NCI-H2227 (cell line): ENCODE measurements around the gene APOBEC2.

Source experiments
- DNase-seq: peaks from one replicate; lab custom pipeline; 2025; ENCODE audit not compliant: unreplicated experiment; lab: John Stamatoyannopoulos, UW

Gene APOBEC2

DNA sequence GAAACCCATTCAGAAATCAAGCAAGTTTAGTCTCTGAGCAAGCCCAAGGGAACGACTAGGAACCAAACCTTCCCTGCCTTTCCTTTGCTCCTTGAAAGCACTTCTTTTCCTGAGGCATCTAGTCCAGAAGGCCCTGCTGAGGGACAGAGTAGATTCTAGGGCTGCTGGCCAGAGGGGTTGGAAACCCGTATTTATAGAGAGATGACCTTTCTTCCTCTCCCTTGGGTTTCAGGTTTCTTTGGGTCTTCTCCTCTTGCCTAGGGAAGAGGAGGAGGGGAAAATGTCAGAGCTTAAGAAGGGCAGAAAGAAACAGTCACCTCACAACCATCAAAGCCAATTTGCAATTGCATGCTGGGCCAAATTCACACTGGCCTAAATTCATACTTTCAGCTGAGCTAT lies 5.8 kb downstream of the APOBEC2 start:
- DNase-seq: no peak

DNA sequence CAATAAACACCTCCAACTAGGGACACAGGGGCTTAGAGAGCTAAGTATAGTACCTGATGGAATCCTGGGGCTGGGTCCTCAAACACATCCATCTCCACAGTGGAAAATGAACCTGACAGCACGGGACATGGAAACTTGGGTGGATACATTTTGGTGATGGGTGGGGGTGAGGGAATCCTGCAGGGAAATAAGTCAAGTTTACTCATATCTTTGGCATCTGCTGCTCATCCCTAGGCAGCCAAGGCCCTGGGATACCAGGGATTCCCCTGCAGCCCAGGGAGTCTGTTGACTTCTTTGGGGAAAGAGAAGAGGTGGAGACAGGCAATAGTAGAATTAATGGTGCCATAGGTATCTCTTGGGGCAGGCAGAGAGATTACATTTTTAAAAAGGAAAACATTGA lies 6.6 kb downstream of the APOBEC2 start:
- DNase-seq: no peak

DNA sequence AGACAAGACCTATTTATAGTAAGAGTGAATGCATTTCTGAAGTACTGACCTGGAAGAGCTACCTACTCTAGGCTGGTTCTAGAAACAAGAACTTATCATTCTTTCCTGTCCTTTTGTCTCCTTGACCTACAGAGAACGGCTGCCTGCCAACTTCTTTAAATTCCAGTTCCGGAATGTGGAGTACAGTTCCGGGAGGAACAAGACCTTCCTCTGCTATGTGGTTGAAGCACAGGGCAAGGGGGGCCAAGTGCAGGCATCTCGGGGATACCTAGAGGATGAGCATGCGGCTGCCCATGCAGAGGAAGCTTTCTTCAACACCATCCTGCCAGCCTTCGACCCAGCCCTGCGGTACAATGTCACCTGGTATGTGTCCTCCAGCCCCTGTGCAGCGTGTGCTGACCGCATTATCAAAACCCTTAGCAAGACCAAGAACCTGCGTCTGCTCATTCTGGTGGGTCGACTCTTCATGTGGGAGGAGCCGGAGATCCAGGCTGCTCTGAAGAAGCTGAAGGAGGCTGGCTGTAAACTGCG lies 8.3 kb downstream of the APOBEC2 start:
- DNase-seq: no peak

DNA sequence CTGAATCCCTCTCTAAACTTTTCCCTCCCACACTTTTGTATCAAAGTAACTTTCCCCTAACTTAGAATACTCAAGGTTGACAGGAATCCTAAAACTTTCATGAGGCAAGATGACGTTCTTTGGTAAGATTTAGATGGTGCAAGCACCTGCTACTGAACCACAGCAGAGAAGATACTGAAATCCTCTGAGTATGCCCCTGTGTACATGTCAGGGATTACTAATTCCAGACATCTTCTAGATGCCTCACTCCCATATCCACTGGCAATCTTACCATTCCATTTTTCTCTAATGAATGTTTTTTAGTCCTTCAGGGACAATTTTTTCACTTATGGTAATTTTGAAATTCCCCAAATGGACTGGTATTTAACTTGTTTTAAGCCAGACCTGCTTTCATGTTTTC lies 9.1 kb downstream of the APOBEC2 start:
- no peak for DNase-seq

DNA sequence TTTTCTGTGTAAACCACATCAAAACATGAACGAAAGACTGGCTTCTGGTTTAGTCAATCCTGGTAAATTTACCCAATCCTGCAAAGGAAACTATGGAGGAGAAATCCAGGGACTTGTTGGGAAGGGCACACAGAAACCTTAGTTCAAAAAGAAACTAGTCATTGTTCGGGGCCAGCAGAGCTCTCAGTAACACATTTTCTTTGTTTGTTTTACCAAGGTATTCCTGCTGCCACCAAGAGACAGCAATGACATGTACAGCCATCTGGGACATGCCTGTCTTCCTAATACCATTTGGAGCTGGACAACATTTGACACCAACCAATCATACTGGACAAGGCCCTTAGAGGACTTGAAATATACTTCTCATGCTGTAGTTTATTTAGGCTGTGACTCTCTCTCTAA lies 10.9 kb downstream of the APOBEC2 start:
- DNase-seq: no peak

DNA sequence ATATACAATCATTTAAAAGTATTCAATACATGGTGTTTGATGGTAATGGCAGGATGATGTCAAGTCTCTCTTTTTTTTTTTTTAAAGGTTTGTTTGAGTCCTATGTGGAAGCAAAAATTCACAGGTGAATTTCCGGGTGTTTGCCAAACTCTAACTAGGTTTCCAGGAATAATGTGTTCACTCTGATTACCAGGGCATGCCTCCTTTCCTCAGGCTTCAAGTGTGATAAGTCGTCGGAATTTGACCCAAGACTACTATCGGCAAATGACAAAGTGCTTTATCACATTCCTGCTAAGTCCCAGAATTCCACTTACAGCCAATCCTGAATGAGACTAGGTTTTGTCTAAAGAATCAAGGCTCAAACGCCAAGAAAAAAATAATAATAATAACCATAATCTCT lies 11.8 kb downstream of the APOBEC2 start:
- DNase-seq: no peak

DNA sequence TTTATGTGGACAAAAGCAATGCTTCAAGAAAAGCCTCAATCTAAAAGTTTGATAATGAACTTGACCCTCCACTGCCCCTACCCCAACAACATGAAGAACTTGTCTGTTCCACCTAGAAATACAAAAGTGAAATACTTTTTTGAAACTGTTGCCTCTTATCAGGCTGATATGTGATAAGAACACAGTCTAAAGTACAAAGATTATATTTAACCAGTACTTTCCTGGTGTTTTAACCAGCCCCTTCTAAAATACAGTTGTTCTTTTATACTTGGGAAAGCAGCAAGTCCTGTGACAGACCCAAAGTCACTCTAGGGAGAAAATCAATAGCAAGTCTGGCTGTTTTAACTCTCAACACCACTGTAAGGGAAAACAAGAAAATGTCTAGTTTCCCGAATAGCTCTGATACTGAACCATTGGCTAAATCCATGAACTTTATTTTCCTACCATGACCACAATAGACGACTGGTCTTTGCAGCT lies 12.6 kb downstream of the APOBEC2 start:
- DNase-seq: no peak

DNA sequence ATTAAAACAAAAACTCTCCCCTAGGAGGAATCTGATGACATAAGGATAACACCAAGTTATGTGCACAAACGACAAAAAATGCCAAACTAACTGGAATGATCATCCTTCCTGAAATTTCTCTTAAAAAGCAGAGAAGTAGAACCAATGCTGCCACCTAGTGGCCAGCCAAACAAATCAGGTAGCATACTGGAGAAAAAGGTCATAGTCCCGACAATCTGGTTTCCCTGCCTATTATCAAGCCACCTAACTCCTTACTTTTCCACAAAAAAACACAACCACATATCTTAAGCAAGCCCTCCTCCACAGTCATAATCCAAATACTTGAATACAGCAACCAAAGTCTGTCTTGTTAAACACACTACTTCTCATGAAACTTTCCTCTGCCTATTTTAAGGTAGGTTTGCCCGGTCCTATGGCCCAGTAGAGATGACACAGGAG lies 13.9 kb downstream of the APOBEC2 start:
- DNase-seq: peak; percentile 73

DNA sequence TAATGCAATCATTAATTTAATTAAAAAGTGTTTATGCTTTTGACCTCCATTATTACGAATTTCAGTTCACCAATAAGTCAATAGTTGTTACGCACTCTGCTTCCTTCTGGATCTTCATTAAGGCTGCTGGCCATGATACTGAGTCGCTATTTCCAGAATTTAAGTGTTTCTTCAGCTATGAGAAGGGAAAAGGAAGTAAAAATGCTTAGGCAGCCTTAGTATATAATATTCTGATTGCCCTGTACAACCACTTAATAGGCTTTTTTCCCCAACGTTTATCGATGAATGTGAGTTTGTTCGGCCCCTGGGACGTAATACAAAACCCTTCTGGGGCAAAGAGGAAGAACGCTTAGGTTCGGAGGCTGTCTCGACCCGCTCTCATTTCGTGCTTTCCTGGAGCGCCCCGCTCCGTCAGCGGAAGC lies 18.5 kb downstream of the APOBEC2 start:
- no peak for DNase-seq

DNA sequence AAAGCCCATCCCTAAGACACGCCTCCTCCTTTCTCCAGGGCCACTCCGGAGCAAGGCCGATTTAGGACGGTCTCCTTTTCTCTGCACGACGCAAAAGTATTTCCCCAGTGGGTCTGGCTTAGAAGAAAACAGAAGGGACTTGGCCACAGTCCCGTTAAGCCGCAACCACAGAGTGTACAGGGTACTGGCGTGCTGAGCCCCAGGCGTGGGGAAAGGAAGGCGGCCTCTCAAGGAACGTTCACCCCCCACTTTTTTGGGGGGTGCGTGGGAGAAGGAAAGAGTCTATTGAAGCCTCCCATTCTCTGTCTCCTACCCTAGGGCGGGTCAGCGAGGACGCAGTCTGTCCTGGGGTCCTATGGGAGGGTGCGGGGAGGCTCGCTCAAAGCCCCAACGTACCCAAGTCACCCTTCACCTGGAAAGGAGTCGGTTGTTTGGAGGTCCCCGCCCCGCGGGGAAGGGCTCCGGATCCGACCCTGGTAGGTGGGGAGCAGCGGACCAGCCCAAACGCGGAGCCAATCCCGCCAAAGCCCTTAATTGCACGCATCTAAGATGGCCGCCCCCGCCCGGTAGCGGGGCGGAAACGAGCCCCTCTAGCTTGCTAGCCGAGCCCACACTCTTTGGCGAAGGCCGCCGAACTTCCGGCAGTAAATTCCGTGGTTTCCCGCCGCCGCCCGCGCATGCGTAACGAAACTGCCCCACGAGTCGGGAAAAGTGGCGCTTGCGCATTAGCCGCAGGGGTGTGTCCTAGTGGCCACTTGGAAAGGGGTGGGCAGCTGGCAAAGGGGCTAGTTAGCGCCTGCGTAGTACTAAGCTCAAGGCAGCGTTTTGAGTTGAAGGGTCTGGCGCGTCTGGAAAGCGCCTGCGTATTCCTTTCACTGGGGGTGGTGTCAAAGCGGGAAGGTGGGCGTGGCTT lies 19.2 kb downstream of the APOBEC2 start, which contains the start of gene OARD1:
Gene OARD1, minus strand, starts transcription at position 434 of the 913 bp plus-strand sequence. CDS start 722 bp downstream, outside the sequence.
- peak; percentile 100 for DNase-seq

DNA sequence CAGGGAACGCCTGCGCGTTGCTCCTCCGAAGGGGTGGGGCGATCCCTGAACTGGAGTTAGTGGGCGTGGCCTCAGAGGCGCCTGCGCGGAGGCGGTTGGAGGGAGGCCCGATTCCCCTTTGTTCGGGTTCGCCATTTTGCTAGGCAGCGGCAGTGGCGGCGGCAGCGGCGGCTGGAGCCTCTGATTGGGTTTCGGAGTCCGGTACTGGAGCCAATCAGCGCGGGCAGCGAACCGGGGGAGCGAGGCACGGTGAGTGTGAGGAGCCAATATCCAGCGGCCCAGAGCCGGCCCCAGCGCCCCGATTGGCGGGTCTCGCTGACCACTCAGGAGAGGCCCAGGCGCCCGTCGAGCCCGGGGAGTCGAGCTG lies 19.8 kb downstream of the APOBEC2 start, which contains the start of gene NFYA:
Gene NFYA, plus strand, starts transcription at position 139 of the 367 bp plus-strand sequence. CDS start 6,116 bp downstream, outside the sequence.
- DNase-seq: peak; percentile 100

DNA sequence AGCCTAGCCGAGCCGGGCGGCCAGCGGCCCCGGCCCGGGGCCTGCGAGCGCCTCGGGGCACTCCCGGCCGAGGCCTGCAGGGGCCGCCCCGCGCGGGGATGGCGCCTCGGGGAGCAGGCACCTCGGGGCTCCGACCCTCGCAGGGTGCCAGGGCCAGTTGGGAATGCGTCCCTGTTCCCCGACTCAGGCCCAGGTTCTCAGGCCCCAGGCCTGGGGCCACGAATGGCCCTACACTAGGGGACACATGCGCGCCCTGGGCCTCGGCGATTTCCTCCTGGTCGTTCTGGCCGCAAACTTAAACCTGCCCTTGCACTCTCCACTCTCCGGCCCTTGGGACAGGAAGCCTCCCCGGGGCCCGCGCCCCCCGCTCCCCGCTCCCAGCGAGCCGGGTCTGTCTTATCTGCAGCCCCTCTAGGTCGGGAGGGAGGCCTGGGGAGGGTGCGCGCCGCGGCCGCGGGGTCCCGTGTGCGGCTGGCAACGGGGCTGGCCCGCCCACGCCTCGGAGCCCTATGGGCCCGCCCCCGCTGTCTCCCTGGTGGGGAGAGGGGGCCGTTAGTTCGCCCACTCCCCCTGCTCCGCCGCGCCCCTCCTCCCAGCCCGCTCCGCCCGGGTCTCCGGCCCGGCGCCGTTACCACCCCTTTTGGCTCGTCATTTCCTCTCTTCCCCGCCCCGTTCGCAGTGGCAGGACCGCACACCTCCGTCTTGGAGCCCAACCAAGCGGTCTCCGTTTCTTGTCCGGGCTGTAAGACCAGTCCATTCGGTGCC lies 20.4 kb downstream of the APOBEC2 start:
- DNase-seq: peak; percentile 90

DNA sequence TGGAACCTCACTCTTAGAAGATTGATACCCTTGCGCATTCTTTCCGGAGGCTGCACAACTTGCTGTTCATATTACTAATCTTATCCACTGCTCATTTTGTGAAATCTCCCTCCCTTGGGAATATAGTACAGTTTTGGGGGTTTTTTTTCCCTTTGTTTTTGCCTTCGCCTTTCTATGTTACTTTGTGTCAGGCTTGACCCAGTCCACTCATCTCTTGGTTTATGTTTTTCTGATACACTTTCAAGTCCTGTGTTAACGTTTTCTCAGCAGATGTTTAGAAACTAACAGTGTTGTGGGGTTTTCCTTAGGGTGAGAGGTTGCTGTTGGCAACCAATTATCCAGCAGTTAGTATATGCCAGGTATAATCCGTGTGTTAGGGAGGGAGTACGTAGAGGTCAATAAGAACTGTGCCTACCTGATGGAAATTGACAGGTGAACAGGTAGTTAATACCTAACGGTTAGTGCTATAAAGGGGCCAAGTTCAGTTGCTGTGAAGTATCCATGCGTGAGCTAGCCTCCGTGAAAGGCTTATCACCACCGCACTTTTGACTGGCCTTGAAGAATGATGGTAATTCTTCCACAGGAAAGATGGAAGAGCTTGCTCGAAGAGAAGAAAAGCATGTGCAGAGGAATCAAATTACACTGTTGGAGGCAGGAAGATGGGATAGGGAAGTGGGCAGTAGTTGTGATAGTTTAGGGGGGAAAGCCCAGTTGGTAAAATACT lies 21.1 kb downstream of the APOBEC2 start:
- no peak for DNase-seq

DNA sequence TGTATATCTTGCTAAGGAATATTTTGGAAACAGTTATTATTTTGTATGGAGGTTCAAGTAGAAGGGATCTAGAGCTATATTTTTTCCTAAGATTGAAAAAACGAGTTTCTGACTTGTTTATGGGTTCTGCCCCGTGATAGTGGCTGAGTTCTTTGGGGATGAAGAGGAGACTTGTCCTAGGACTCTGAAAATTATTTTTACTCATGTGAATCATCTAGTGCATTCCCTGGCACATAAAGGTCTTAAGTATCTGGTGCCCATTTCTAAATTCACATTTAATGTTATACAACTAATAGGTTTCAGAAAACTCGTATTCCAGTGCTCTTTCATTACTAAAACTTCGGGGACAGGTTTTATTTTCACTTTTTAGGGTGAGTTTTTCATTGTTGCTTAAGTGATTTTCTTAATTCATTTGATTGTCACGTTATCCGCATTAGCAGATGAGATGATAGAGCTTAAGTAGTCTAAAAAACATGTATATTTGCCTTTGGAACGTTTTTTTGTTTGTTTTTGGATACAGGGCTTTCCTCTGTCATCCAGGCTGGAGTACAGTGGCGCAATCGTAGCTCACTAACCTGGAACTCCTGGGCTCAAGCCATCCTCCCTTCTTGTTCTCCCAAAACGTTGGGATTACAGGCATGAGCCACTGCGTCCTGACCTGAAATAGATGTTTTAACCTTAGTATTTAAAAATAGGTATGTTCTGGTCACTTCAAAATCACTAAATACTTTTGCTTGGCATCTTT lies 21.9 kb downstream of the APOBEC2 start:
- no peak for DNase-seq

DNA sequence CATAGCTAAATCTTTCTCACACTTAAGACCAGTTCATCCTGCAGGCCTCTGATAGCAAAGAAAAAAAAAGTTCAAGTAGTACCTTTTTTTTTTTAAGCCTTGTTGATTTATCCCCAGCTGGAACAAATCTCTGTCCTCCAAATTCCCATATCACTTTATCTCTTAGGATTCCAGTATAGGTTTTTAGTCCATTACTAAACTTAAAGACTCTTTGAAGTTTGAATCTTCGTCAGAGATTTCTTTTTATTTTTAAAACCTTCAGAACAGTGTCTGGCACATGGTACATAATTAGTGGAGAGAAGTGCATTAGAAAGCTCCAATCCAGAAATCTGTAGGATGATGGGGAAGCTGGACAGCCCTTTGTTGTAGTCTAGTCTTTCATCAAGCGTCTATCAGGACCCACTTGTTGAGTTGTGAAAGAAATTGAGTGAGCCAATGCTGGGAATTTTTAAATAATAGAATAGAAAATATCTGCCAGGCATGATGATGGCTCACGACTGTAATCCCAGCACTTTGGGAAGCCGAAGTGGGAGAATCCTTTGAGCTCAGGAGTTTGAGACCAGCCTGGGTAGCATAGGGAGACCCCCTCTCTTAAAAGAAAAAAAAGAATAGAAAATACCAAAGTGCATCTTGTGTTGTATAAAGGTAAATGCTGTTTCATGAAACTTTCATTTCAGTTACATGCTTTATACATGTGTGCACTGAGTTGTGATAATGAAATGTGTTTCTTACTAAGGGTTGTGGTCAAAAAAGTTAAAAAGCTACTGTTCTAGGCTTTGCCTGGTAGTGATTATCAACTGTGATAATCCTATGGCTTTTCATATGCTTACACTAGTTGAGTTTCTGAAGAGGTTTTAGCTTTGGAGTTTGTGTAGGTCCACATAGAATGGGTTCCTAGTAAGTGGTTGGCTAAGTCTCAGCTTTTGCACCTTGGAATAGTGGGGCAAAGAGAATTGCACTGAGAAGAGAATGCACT lies 22.9 kb downstream of the APOBEC2 start:
- no peak for DNase-seq

DNA sequence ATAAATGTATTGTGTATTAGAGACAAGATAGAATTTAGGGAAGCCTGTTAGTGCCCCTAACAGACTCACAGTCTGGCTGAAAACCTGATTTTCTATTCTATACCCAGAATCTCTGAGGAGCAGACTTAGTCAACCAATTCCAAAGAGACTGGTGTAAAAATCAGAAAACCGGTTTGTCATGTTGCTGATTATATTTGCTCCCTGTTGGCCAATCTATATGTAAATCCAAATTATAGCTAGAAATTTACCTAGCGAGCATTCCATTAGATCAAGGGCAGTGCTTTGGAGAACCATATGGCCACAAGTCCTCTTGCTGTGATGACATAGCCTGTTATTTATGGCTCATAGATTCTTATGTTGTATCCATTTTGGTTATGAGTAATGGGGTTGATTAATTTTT lies 24.5 kb downstream of the APOBEC2 start:
- no peak for DNase-seq

DNA sequence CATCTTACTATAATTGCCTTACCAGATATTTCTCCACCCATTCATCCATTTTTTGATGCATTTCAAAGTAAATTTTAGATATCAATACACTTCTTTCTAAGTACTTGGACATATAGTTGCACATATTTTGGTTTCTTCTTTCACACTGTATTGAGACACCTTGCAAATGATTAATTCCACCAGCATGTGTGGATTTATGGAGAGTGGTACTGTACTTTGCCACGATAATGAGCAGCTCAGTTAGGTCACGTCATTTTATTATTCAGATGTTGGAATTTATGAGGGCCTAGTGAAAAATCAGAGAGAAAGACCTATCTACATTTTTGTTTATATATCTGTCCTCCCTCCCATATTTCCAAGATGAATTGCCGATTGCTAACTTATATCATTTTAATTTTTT lies 25.1 kb downstream of the APOBEC2 start:
- DNase-seq: no peak

DNA sequence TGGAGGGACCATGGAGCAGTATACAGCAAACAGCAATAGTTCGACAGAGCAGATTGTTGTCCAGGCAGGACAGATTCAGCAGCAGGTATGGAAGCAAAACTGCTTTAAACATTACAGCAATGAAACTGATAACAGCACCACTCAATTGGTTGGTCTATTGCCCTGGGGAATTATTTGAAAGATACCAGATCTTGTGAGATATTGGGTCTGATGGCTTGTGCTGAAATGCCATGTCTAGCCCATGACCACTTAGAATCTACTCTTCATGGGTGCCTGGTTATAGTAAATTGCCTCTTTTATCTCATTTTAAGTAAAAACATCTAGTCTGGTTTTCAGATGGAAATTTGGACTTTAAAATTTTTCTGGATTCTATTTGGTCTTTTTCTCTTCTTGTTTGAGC lies 26.1 kb downstream of the APOBEC2 start:
- no peak for DNase-seq

DNA sequence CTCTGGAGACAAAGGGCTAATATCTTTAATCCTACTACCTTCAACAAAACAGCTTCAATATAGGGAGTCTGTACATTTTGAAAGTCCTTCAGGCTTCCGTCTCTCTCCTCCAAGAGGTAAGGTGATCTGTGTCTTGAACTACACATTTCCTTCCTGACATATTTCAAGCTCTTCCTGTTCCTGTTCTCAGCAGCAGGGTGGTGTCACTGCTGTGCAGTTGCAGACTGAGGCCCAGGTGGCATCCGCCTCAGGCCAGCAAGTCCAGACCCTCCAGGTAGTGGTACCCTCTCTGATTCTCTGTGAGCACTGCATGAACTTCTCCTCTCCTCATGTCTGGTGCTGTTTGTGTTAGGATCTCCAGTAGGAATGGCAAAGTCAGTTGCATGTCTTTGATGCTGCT lies 27.6 kb downstream of the APOBEC2 start:
- no peak for DNase-seq
